ENCODE measurements around the gene SNAPC4.

GRCh38 chr9:136429075-136429628, 29.2 kb upstream of the SNAPC4 start:
- TF ChIP-seq, protein P1, sequence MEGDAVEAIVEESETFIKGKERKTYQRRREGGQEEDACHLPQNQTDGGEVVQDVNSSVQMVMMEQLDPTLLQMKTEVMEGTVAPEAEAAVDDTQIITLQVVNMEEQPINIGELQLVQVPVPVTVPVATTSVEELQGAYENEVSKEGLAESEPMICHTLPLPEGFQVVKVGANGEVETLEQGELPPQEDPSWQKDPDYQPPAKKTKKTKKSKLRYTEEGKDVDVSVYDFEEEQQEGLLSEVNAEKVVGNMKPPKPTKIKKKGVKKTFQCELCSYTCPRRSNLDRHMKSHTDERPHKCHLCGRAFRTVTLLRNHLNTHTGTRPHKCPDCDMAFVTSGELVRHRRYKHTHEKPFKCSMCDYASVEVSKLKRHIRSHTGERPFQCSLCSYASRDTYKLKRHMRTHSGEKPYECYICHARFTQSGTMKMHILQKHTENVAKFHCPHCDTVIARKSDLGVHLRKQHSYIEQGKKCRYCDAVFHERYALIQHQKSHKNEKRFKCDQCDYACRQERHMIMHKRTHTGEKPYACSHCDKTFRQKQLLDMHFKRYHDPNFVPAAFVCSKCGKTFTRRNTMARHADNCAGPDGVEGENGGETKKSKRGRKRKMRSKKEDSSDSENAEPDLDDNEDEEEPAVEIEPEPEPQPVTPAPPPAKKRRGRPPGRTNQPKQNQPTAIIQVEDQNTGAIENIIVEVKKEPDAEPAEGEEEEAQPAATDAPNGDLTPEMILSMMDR (IDR thresholded peaks at IDR 0.05) = no peak
- TF ChIP-seq POLR2A (IDR thresholded peaks at IDR 0.05) = no peak

Measured in testis (tissue), 2 donors.